A549 (cell line): ENCODE measurements around the gene OTULIN. TPM values are rescaled to one million over a fixed set of nuclear protein-coding genes. Genes with fewer than 3 reads are reported as not detected.

ENCODE experiments used
- ATAC-seq, 2 experiments: fragments of 200-7000 bp in 1 of 2; fragments of >200 bp in 1 of 2; cut with Nextera tagmentation in 1 of 2; cut with Tn5 transposase in 1 of 2; 3 replicates each; pipeline versions ENCODE4 v1.8.0 to v1.9.1; 2018 to 2020; ENCODE audit warnings: mild to moderate bottlenecking in 1 of 2, moderate library complexity in 1 of 2
- CTCF ChIA-PET: fragments of 300-600 bp; sonication (Branson Sonifier 250); formaldehyde crosslinking; extraction: SDS; loops from one replicate; lab custom pipeline; 2021; ENCODE audit warnings: antibody characterized with exemption, inconsistent platforms; lab: Yijun Ruan, JAX
- POLR2A ChIA-PET: fragments of 350-600 bp; formaldehyde crosslinking; extraction: SDS; loops from one replicate; lab custom pipeline; 2021; ENCODE audit warnings: antibody characterized with exemption, inconsistent platforms; lab: Yijun Ruan, JAX
- DNase-seq, 2 experiments: peaks; one replicate each; pipeline versions ENCODE4 v3.0.0 to v3.0.0-alpha.2; 2011 to 2016; ENCODE audit warnings: low read depth in 1 of 2, low spot score in 1 of 2
- FAIRE-seq: peaks from 2 replicates; lab custom pipeline; 2011; peaks lifted over from hg19 to GRCh38; lab: Jason Lieb, UNC
- H3K27ac ChIP-seq, 2 experiments: fragments of >200 bp; sonication (Bioruptor Twin); formaldehyde crosslinking; 3 replicates each; pipeline ENCODE4 v1.5.1; 2016 to 2017
- H3K4me1 ChIP-seq: fragments of >200 bp; sonication (Bioruptor Twin); formaldehyde crosslinking; 3 replicates; pipeline ENCODE4 v1.6.1; 2016
- H3K4me2 ChIP-seq: fragments of >200 bp; sonication (Bioruptor Twin); formaldehyde crosslinking; 3 replicates; pipeline ENCODE4 v1.6.1; 2016
- H3K4me3 ChIP-seq: fragments of >200 bp; sonication (Bioruptor Twin); formaldehyde crosslinking; 3 replicates; pipeline ENCODE4 v1.5.1; 2016
- H3K9me3 ChIP-seq: fragments of >200 bp; sonication (Bioruptor Twin); formaldehyde crosslinking; 3 replicates; pipeline ENCODE4 v1.6.1; 2016
- BHLHE40 ChIP-seq: IDR thresholded peaks from 2 replicates; pipeline ENCODE4 v1.6.1; 2012; ENCODE audit warnings: low read depth, low read length, inconsistent platforms
- CEBPB ChIP-seq, 2 experiments: fragments of >200 bp in 1 of 2; sonication (Bioruptor Twin) in 1 of 2; formaldehyde crosslinking in 1 of 2; IDR thresholded peaks; 2 replicates each; pipeline ENCODE4 v1.6.1; 2012 to 2016
- CHD4 ChIP-seq: fragments of 200-600 bp; sonication (generic); IDR thresholded peaks from 2 replicates; pipeline ENCODE4 v1.6.1; 2016; ENCODE audit warnings: antibody characterized with exemption, mild to moderate bottlenecking, borderline replicate concordance
- EHF ChIP-seq: fragments of 250-450 bp; sonication (Bioruptor Pico); IDR thresholded peaks from 2 replicates; pipeline ENCODE4 v1.5.0; 2020; ENCODE audit warnings: mild to moderate bottlenecking
- FOSL2 ChIP-seq, 2 experiments: fragments of 450-650 bp in 1 of 2; fragments of >200 bp in 1 of 2; sonication (Bioruptor Twin) in 1 of 2; formaldehyde crosslinking; IDR thresholded peaks; 2 replicates each; pipeline versions ENCODE4 v1.5.0 to v1.6.1; 2016 to 2020; ENCODE audit warnings: mild to moderate bottlenecking in 1 of 2, moderate library complexity in 1 of 2
- GATA3 ChIP-seq: IDR thresholded peaks from 2 replicates; pipeline ENCODE4 v1.6.1; 2012; ENCODE audit warnings: borderline replicate concordance
- HDAC2 ChIP-seq: fragments of 200-600 bp; sonication (generic); IDR thresholded peaks from 2 replicates; pipeline ENCODE4 v1.6.1; 2016
- HOXA7 ChIP-seq: fragments of 250-450 bp; sonication (Bioruptor Pico); IDR thresholded peaks from 2 replicates; pipeline ENCODE4 v1.5.0; 2020; ENCODE audit warnings: mild to moderate bottlenecking, moderate library complexity
- HOXB13 ChIP-seq: fragments of 250-450 bp; sonication (Bioruptor Pico); IDR thresholded peaks from 2 replicates; pipeline ENCODE4 v1.5.0; 2020; ENCODE audit warnings: low read depth, mild to moderate bottlenecking, moderate library complexity
- JUN ChIP-seq, 2 experiments: fragments of >200 bp; sonication (Bioruptor Twin); formaldehyde crosslinking; IDR thresholded peaks; 2 replicates in 1 of 2; 3 replicates in 1 of 2; pipeline ENCODE4 v1.6.1; 2016 to 2017
- JUNB ChIP-seq: fragments of >200 bp; sonication (Bioruptor Twin); formaldehyde crosslinking; IDR thresholded peaks from 2 replicates; pipeline ENCODE4 v1.6.1; 2016
- KDM1A ChIP-seq: fragments of 200-600 bp; sonication (generic); IDR thresholded peaks from 2 replicates; pipeline ENCODE4 v1.6.1; 2016; ENCODE audit warnings: low read depth, mild to moderate bottlenecking
- MAFK ChIP-seq: fragments of 450-650 bp; IDR thresholded peaks from 2 replicates; pipeline ENCODE4 v1.6.1; 2014; ENCODE audit not compliant: partially characterized antibody
- MAX ChIP-seq: IDR thresholded peaks from 2 replicates; pipeline ENCODE4 v1.6.1; 2012
- NR3C1 ChIP-seq: fragments of >200 bp; sonication (Bioruptor Twin); formaldehyde crosslinking; IDR thresholded peaks from 3 replicates; pipeline ENCODE4 v1.6.1; 2017
- PHF8 ChIP-seq: fragments of 200-600 bp; sonication (generic); IDR thresholded peaks from 2 replicates; pipeline ENCODE4 v1.6.1; 2016; ENCODE audit warnings: low read depth, mild to moderate bottlenecking, antibody characterized with exemption, moderate library complexity, borderline replicate concordance
- POLR2A ChIP-seq: IDR thresholded peaks from 2 replicates; pipeline ENCODE4 v1.6.1; 2012; ENCODE audit warnings: mild to moderate bottlenecking, low read length
- RARB ChIP-seq: fragments of 250-450 bp; sonication (Bioruptor Pico); IDR thresholded peaks from 2 replicates; pipeline ENCODE4 v1.8.0; 2021; ENCODE audit warnings: mild to moderate bottlenecking, moderate library complexity
- RNF2 ChIP-seq: fragments of 200-600 bp; sonication (generic); IDR thresholded peaks from 2 replicates; pipeline ENCODE4 v1.6.1; 2016; ENCODE audit warnings: low read depth, mild to moderate bottlenecking, antibody characterized with exemption, moderate library complexity, borderline replicate concordance
- SMC3 ChIP-seq: fragments of >200 bp; sonication (Bioruptor Twin); formaldehyde crosslinking; IDR thresholded peaks from 3 replicates; pipeline ENCODE4 v1.6.1; 2018; ENCODE audit warnings: inconsistent platforms
- SREBF2 ChIP-seq: fragments of 450-650 bp; IDR thresholded peaks from 2 replicates; pipeline ENCODE4 v1.6.1; 2014; ENCODE audit warnings: mild to moderate bottlenecking, moderate library complexity
- TFCP2L1 ChIP-seq: fragments of 250-450 bp; sonication (Bioruptor Pico); IDR thresholded peaks from 2 replicates; pipeline ENCODE4 v1.5.0; 2021; ENCODE audit warnings: mild to moderate bottlenecking
- ZFP36 ChIP-seq: fragments of 450-650 bp; IDR thresholded peaks from 2 replicates; pipeline ENCODE4 v1.6.1; 2014; ENCODE audit warnings: borderline replicate concordance; ENCODE audit not compliant: partially characterized antibody
- ZNF302 ChIP-seq: fragments of 250-450 bp; sonication (Bioruptor Pico); IDR thresholded peaks from 2 replicates; pipeline ENCODE4 v1.9.0; 2021; ENCODE audit warnings: inconsistent platforms, mild to moderate bottlenecking, moderate library complexity
- WGBS: methylation state at CpG from one replicate; pipeline ENCODE4 v1.1.6; 2017; ENCODE audit errors: missing lambda C conversion rate; 5-methylcytosine and 5-hydroxymethylcytosine counted together
- polyA plus RNA-seq, 4 experiments: library from polyadenylated mRNA; depleted of rRNA in 3 of 4; stranded (reverse); fragments of >200 nt; fragmentation: RNase III in 1 of 4; extraction: RNeasy Plus Mini Kit Qiagen cat#74134 plus additional on column Dnase treatment in 1 of 4; gene quantifications; 2 replicates in 3 of 4; 3 replicates in 1 of 4; pipeline ENCODE4 v1.2.3, GENCODE V29; 2011 to 2017
- TF ChIP-seq, protein P1 (sequence below): fragments of 200-600 bp; sonication (generic); IDR thresholded peaks from 2 replicates; pipeline ENCODE4 v1.6.1; 2016; ENCODE audit warnings: antibody characterized with exemption, mild to moderate bottlenecking, moderate library complexity
- TF ChIP-seq, protein P2 (sequence below): fragments of >200 bp; sonication (Bioruptor Twin); formaldehyde crosslinking; IDR thresholded peaks from 2 replicates; pipeline ENCODE4 v1.6.1; 2016

Gene OTULIN
- polyA plus RNA-seq, 2 of the 4 experiments (the other 2 are of a cell fraction) = 13.5 to 17.8 TPM

GRCh38 chr5:14672484-14673394, 8.2 kb downstream of the OTULIN start:
- Histone ChIP-seq H3K4me3 (no peak overlapping the region), H3K27ac (peak overlapping the region in 1 of 2 experiments; percentile 49; a peak in 1 of 6 replicates), H3K9me3 (no peaks in the 10 kb centered on the region), H3K4me1 (peaks cover 36% of the 10 kb centered on the region; the same call in 2 of the 3 replicates), H3K4me2 (no peak overlapping the region)
- ATAC-seq (peak in 1 of 2 experiments; percentile 49; a peak in 3 of 6 replicates), DNase-seq (no peak), FAIRE-seq (no peak)
- CTCF ChIA-PET = interaction anchor here (0.8 to 4.9 kb wide), 4 partner anchors 12 to 330 kb away, joined by 3 to 25 read pairs (median 4); no protein-coding TSS in a partner anchor
- no peak for TF ChIP-seq SMC3
- TF ChIP-seq RARB (CRISPR knock-in tag) = no peak
- TF ChIP-seq GATA3 = no peak
- no peak for TF ChIP-seq MAFK
- TF ChIP-seq HOXA7 = no peak
- no peak for TF ChIP-seq HOXB13
- TF ChIP-seq FOSL2 (IDR thresholded peaks at IDR 0.05) = no peak
- TF ChIP-seq FOSL2 (CRISPR knock-in tag; IDR thresholded peaks at IDR 0.05) = no peak
- no peak for TF ChIP-seq JUN (IDR thresholded peaks at IDR 0.05)
- WGBS = 92% methylated on average over 9 of the region's 9 CpGs
- POLR2A ChIA-PET = no interaction called here

DNA sequence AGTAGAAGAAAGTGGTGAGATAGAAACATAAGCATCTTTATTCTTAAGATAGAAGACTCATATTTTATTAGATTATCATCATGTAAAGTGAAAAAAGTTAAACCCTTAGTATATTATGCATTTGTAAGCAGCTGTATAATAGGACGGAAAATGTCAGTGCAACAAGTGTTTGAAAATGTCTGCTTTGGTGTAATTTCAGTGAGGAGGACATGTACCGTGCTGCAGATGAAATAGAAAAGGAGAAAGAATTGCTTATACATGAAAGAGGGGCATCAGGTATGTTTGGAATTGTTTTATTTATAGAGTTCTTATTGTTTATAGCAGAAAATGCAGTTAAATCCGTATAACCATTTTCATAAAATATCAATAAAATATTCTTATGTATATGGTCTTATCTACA, 8.9 kb downstream of the OTULIN start:
- Histone ChIP-seq H3K4me3 (no peak overlapping the region), H3K9me3 (no peaks in the 10 kb centered on the region), H3K4me1 (peaks cover 30% of the 10 kb centered on the region; the same call in 2 of the 3 replicates), H3K4me2 (no peak overlapping the region), H3K27ac (no peak overlapping the region)
- FAIRE-seq = no peak
- TF ChIP-seq SREBF2 (no peak), CHD4 (no peak), TFCP2L1 (CRISPR knock-in tag) (no peak), JUNB (no peak), JUN (IDR thresholded peaks at IDR 0.05) (no peak), PHF8 (no peak), KDM1A (no peak), HOXA7 (no peak), CEBPB (IDR thresholded peaks at IDR 0.05) (no peak), ZFP36 (no peak), RNF2 (no peak), EHF (CRISPR knock-in tag) (no peak), NR3C1 (no peak)
- ATAC-seq = no peak
- ChIA-PET CTCF (interaction anchor here (0.8 to 4.9 kb wide), 4 partner anchors 12 to 330 kb away, joined by 3 to 25 read pairs (median 4); no protein-coding TSS in a partner anchor), POLR2A (no interaction called here)
- DNase-seq = no peak
- 91% methylated on average over 3 of the region's 3 CpGs for WGBS

DNA sequence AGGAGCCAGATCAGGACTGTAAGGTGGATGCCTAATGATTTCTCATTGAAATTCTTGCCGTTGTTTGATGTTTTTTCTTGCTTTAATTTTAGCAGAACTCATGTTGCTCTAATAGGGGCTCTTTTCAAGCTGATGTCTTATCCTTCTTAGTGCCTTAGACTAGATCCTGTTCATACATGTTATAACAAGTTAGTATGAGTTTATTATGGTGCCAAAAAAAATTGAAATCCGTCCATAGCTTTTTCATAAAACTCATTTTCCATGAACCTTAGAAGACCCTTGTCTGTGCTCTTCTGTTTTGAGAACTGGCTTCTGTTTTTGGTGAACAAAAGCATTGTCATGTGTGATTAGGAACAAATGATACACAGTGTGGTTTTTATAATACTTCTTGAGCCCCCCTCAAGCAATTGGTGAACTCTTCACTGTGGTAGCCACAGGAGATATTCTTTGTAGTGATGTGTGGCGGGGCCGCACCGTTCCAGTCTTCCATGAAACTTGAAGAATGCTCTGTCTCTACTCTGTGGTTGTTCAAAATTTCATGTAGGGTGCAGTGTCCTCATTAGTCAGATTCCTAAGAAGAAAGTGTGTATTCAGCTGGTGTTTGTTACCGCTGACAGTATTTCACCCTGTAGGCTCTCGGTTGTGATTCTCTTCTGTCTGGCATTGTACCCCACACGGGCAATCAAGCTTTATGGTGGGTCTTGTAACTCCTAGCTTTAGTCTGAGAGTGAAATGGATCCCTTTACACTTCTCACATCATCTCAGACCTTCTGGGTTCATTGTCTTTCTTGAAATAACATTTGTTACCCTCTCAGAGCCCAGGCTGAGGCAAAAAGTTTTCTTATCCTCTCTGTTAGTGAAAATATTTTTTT, 10.7 kb downstream of the OTULIN start:
- Histone ChIP-seq H3K27ac (no peak overlapping the region), H3K4me1 (peaks cover 24% of the 10 kb centered on the region; the same call in 2 of the 3 replicates), H3K4me3 (no peak overlapping the region), H3K9me3 (no peaks in the 10 kb centered on the region), H3K4me2 (no peak overlapping the region)
- DNase-seq (no peak), FAIRE-seq (no peak), ATAC-seq (no peak)
- ChIA-PET CTCF (interaction anchor here (1.3 to 2.3 kb wide), 2 partner anchors 10 kb away, joined by 8 read pairs; no protein-coding TSS in a partner anchor), POLR2A (no interaction called here)
- TF ChIP-seq HDAC2 (no peak), BHLHE40 (no peak), PHF8 (no peak), MAX (no peak), JUNB (no peak), ZNF302 (no peak), SMC3 (no peak), POLR2A (no peak)
- TF ChIP-seq, protein P1, sequence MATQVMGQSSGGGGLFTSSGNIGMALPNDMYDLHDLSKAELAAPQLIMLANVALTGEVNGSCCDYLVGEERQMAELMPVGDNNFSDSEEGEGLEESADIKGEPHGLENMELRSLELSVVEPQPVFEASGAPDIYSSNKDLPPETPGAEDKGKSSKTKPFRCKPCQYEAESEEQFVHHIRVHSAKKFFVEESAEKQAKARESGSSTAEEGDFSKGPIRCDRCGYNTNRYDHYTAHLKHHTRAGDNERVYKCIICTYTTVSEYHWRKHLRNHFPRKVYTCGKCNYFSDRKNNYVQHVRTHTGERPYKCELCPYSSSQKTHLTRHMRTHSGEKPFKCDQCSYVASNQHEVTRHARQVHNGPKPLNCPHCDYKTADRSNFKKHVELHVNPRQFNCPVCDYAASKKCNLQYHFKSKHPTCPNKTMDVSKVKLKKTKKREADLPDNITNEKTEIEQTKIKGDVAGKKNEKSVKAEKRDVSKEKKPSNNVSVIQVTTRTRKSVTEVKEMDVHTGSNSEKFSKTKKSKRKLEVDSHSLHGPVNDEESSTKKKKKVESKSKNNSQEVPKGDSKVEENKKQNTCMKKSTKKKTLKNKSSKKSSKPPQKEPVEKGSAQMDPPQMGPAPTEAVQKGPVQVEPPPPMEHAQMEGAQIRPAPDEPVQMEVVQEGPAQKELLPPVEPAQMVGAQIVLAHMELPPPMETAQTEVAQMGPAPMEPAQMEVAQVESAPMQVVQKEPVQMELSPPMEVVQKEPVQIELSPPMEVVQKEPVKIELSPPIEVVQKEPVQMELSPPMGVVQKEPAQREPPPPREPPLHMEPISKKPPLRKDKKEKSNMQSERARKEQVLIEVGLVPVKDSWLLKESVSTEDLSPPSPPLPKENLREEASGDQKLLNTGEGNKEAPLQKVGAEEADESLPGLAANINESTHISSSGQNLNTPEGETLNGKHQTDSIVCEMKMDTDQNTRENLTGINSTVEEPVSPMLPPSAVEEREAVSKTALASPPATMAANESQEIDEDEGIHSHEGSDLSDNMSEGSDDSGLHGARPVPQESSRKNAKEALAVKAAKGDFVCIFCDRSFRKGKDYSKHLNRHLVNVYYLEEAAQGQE = no peak
- TF ChIP-seq, protein P2, sequence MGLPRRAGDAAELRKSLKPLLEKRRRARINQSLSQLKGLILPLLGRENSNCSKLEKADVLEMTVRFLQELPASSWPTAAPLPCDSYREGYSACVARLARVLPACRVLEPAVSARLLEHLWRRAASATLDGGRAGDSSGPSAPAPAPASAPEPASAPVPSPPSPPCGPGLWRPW = no peak
- 96% methylated on average over 8 of the region's 8 CpGs for WGBS
